Measurements from ENCODE around the gene ENPP1.
"Not testable (repeated sequence)": the region's sequence is repeated elsewhere in the genome, so short reads cannot be mapped to it uniquely, and the experiment has no call there.

ENPP1 gene

GRCh38 chr6:131832363-131832762 is 24.5 kb downstream of the ENPP1 start:
- no peak for FAIRE-seq

- no peak for FAIRE-seq
Measured at GRCh38 chr6:131838051-131838450, 30.2 kb downstream of the ENPP1 start.

DNA sequence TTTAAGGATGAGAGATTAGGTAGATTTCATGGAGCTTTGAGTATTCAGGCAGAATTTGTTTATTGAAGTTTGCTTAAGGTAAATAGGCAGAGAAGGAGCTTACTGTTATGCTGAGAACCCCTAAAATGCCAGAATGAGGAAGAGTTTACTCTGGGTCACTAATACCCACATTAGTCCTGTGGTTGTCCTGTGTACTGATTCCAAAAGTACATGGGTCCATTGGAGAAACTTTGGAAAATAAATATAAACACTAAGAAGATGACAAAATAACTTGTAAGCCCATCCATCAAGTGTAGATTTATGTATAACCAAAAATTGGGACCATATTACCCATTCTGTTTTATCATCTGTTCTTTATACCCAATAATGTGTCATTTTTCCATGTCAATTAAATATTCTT is 31.6 kb downstream of the ENPP1 start:
- no peak for FAIRE-seq

DNA sequence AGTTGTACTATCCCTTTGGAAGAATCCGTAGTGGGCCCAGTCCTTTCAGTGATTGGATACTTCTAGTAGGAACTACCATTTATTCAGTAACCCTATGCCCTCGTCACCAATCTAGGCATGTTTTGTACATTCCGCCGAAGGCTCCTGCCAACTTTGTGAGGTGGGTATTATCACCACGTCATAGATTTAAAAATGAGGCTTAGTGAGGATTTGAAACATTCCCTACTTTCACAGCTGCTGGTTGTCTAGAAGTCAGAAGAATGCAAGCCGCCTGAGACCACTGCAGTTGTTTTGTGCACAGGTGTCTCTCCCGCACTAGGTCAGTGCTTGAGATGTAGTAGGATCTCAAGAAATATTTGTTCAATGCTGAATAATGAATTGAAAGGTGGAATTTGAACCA is 32.6 kb downstream of the ENPP1 start:
- FAIRE-seq, result no peak

- FAIRE-seq, result no peak
Measured at GRCh38 chr6:131840936-131841583, 33.2 kb downstream of the ENPP1 start.

DNA sequence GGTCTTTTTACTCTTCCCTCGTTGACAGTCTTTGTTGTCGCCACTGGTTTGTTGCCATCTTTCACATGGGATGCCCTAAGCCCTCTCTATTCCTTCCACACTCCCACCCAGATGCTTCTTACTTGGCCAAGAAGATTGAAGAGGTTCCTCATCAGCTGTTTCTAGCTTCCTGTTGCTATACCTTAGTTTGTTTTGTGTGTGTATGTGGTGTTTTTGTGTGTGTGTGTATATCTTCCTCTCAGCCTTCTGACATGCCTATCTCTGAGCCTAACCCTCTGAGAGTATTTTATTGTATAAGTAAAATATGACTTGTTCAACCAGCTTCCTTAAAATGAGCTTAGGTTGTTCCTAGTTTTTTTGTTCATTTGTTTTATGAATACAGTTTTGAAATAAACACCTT is 35.9 kb downstream of the ENPP1 start:
- no peak for FAIRE-seq

DNA sequence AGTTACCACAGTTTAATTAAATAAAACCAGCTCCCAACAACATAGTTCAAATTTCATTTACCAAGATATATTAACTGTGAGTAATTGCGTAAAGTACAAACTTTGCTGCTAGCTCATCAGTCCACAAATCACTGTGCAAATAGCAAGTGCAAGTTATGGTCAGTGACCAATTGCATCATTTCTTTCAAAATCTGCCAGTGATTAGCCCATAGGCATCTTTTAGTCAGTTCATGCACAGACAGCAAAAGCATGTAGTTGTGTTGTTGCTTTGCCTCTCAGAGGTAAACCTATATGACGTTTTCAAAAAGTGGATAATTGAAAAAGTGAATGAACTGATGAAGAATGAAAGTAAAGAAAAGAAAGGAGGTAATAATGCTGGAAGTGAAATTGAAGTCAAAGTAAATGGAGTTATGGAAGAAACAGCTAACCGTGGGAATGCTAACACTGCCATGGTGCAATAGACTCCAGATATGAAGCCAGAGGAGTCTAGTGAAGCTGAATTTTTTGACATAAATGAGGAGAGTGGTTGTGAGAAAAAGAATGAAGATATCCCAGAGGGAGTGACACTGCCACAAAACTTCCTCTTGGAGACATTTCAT is 36.5 kb downstream of the ENPP1 start:
- FAIRE-seq, result no peak

GRCh38 chr6:131846023-131846663 is 38.3 kb downstream of the ENPP1 start:
- no peak for FAIRE-seq

GRCh38 chr6:131846905-131847304 is 39.1 kb downstream of the ENPP1 start:
- FAIRE-seq, result no peak

- FAIRE-seq, result no peak
Measured at GRCh38 chr6:131849799-131850198, 42.0 kb downstream of the ENPP1 start.

DNA sequence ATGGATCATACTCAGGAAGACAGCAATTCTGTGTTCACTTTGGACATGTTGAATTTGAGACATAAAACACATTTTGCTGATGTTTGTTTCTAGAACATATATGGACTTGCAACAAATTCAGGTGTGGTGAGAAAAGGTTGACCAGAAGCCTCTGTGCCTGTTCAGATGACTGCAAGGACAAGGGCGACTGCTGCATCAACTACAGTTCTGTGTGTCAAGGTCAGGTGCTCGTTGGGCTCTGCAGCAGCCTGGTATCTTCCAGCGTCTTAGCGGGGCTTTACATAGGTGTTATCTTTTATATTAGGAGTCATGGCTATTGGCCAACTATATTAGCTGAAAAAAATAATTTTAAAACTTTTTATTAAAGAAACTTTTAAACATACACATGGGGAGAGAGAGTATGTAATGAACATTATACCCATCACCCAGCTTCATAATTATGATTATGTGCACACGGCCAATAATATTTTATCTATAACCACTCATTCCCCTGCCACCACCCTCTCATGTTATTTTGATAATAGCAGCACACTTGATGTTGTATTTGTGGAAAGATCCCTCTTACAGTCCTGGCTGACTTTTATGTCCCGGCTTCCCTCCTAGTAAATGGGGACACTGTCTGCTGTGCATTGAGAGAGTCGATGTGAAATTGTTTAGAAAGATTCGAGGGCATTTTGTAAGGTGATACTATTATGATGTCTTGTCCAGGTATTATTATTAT is 43.4 kb downstream of the ENPP1 start:
- FAIRE-seq, result no peak

GRCh38 chr6:131852200-131852599 is 44.4 kb downstream of the ENPP1 start:
- no peak for FAIRE-seq

DNA sequence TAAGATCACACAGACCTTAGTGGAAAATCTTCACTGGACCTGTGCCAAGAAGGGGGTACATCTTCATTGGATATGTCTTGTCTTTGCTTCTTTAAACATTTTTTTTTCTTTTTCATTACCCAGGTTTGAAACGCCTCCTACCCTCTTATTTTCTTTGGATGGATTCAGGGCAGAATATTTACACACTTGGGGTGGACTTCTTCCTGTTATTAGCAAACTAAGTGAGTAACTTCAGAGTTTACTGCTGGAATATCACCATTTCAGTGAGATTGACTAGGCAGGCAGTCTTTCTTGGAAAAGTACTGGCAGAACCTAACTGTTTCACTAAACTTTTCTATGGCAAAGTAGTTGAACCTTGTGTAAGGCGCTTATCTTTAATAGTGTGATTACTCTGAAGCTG is 47.0 kb downstream of the ENPP1 start:
- FAIRE-seq, result no peak

GRCh38 chr6:131858765-131859415 is 51.1 kb downstream of the ENPP1 start:
- no peak for FAIRE-seq

DNA sequence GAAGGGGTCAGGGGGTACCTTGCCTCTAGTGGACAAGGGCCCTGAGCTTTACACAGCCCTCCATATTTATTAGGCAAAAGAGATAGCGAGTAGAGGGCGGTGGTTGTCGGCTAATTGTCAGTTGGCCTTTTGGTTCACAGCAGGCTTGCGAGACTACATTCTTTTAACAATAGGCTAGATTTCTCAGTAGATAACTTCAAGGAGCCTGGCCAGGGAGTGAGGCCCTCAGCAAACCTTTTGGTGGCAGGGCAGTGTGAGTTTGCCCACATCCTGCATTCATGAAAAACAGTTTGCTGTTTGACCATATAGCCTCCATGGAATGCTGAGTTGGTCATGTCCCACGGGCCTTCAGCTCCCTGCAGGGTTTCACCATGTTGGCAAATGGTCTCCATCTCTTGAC is 51.8 kb downstream of the ENPP1 start:
- not testable (repeated sequence) for FAIRE-seq

DNA sequence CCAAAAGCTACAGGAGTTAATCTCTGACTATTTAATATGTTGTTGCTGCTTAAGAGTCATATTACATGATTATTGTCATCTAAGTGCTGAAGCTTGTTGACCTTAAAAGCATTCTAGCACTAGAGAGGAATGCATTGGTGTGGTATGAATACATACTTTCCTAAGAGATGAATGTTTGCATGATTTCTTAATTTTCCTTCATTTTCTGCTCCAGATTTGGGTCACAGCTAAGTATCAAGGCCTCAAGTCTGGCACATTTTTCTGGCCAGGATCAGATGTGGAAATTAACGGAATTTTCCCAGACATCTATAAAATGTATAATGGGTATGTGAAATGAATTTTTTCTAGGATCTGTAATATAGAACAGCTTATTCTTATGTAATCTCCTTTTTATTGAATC is 53.6 kb downstream of the ENPP1 start:
- FAIRE-seq, result no peak

GRCh38 chr6:131862476-131862875 is 54.7 kb downstream of the ENPP1 start:
- no peak for FAIRE-seq

DNA sequence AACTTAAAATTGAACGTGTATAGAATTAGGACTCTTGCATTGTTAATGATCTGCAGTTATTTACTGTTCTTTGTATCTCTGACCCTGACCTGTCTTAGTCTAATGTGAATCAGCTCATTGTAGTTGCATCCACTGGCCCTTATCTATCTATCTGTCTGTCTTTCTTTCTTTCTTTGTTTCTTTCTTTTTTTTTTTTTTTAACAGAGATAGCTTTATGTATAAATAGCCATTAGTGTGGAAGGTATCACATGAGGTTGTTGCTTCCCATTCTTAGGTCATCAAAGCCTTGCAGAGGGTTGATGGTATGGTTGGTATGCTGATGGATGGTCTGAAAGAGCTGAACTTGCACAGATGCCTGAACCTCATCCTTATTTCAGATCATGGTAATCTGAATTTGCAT is 59.9 kb downstream of the ENPP1 start:
- no peak for FAIRE-seq

DNA sequence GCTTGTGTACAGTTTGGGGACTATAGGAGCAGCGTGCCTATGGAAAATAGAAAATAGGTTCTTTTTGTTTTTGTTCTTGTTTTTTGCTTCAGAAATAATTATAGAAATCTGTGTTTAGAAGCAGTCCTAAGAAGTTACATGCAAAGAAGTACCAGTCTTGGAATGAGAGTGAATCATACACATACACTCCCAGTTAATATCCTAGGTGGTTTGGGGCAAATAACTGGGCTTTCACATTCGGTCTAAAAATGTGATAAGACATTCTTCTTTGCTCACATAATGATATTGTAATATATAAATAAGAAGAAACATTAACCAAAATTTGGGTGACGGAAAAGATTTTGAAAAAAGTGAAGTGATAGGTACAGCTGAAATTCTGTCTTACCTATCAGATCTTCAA is 61.0 kb downstream of the ENPP1 start:
- FAIRE-seq, result no peak

GRCh38 chr6:131875647-131876046 is 67.8 kb downstream of the ENPP1 start:
- no peak for FAIRE-seq

DNA sequence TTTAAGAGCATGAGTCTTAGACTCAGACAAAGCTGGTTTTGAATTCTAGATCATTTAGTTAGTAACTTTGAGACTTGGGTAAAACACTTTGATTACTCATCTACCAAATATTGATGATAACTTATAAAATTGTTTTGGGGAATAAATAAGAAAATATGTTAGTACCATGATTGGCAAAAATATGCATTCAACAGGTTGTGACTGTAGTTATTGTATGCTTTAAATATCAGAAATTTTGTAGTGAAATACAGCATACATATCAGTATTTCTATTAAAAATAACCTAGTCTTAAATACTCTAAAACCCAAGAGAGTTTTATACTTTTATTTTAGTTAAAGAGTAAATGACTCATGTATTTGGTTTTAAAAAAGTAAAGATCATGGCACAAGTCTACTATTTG is 68.7 kb downstream of the ENPP1 start:
- no peak for FAIRE-seq

- no peak for FAIRE-seq
Measured at GRCh38 chr6:131877999-131878789, 70.4 kb downstream of the ENPP1 start.

GRCh38 chr6:131883016-131883415 is 75.2 kb downstream of the ENPP1 start:
- FAIRE-seq, result no peak
